ENCODE results near the gene CDX1.

- TF ChIP-seq CTCF (IDR thresholded peaks at IDR 0.05) (no peak), POLR2A (IDR thresholded peaks at IDR 0.05) (no peak), POLR2AphosphoS5 (IDR thresholded peaks at IDR 0.05) (no peak), EP300 (IDR thresholded peaks at IDR 0.05) (no peak)
These were observed 18.9 kb upstream of the CDX1 start for GRCh38 chr5:150147670-150148069.
